GM18861 (cell line): Measurements from ENCODE around the gene KIF18A.
A peak's percentile ranks its signal among the peaks of the same experiment; 100 is the strongest.
"Not testable (repeated sequence)": the region's sequence is repeated elsewhere in the genome, so short reads cannot be mapped to it uniquely, and the experiment has no call there.

Experiments
- ATAC-seq: cut with Tn5 transposase; IDR thresholded peaks from one replicate; pipeline ENCODE4 v1.9.1; 2021; ENCODE audit not compliant: unreplicated experiment

The KIF18A gene

DNA sequence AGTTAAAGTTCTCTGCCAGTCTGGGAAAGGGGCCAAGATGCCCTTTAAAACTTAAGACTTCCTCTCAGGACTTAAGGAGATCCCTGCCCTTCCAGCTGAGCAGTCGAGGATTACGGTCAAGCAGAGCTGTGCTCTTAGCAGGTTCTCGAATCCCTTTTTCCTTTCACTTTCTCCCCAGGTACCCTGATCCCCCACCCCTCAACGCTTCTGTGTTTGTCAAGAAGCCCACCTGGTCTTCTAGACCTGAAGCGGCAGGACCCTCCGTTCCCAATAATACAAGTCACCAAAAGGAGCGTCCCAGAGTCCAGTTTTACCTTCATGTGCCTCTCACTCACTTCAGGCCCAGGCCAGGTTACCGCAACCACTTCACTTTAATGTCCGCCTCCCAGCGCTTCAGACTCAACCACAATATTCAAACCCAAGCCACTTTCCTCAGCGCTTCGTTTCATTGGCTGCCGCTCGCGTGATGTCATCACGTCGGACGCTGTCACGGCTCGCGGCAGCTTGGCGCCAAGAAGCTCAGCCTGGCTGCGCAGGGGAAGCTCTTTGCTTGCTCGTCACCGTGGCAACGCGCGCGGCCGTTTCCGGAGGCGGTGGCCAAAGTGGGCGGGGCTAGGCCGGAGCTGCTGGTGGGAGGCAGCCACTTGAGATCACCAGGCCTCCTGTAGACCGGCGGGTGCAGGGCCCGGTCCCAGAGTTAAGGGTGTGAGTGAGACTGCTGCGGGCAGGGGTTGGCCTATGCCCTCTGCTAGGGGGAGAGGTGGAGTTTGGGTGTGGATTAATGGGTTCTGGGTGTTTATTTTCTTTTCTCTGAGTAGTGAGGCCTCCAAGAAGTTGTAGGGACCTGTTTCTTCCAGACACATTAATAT, at the start of gene KIF18A, which contains the start of gene METTL15:
TSS of gene KIF18A (minus strand) at position 407 of the 869 bp plus-strand sequence. CDS start 10,209 bp downstream, outside the sequence.
TSS of gene METTL15 (plus strand) at position 639 of the 869 bp plus-strand sequence. CDS start 4,947 bp downstream, outside the sequence.
- ATAC-seq = peak; percentile 93

DNA sequence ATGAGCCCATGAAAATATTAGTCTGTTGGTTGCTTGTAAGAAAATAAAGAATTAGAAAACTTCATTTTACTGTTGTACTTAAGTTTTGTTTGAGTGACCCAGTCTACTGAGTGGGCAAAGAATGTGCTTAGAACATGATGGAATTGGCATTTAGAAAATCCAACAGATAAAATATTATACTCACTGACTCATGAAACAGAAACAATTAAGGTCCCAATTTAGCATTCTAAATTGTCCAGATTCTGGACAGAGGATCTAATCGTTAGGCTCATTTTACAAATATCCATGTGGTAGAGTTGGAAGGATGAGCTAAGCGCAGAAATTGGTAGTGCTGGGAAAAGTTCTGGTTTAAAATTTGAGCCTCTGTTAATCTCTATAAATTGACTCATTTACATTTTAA, 45.6 kb upstream of the KIF18A start:
- ATAC-seq = no peak

GRCh38 chr11:28152743-28153142, 44.8 kb upstream of the KIF18A start:
- ATAC-seq = no peak

DNA sequence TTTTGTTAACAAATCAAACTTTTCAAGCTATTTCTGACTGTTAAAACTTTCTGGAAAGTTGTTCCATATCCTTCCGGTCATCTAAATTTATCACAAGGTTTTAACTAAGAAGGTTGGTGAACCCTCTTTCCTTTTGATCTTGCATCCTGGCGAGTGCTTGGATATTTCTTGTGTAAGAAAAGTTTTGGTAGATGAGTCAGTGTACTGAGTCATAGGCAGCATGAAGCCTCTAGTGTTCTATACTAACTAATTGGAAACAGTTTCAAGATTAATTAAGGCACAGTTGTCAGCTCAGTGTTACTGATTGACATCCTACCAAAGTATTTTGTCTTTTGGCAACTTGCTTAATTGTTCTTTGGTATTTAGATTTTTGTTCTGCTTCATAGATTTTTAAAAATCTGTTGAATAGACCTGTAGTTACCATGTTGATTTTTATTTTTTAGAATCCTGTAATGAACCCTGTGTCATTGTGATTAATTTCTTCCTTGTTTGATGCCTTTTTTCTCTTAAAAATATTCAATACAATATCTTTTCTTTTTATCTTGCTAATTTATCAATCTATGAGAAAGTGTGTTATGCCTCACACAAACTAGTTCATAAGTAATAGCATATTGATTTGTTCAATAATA, 38.3 kb upstream of the KIF18A start:
- no peak for ATAC-seq

DNA sequence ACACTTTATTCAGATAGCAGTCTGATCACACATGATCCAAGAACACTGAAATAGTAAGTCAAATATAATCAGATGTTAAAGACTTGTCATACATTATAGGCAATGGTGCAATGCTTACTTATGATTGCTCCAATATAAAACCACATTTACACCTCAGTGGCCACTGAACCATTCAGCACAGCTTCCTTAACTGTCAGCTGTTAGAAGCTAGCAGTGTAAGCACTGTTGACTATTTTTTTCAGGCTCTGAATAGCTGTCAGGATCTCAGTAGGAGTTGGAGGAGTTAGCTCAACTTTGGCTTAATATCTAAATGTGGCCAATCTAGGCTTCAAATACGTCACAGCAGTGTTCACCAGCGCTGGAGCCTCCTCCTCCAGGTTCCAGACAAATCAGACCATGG, 36.9 kb upstream of the KIF18A start:
- no peak for ATAC-seq

DNA sequence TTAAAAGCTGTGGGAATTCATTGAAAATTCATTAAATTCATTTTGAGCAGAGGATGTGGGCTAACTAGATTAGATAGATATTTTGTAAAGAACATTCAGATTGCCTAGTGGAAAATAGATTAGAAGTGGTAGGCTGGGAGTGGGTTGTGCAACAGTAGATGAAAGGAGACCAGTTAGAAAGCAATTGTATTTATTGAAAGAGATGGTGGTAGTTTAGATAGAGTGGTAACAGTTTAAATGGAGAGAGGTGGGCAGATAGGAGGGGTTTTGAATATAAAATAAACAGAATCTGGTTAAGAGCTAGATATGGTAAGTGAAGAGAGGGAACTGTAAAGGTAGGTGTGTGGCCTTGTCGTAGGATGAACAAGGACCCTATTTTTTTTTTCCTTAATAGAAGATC, 34.8 kb upstream of the KIF18A start:
- ATAC-seq = no peak

DNA sequence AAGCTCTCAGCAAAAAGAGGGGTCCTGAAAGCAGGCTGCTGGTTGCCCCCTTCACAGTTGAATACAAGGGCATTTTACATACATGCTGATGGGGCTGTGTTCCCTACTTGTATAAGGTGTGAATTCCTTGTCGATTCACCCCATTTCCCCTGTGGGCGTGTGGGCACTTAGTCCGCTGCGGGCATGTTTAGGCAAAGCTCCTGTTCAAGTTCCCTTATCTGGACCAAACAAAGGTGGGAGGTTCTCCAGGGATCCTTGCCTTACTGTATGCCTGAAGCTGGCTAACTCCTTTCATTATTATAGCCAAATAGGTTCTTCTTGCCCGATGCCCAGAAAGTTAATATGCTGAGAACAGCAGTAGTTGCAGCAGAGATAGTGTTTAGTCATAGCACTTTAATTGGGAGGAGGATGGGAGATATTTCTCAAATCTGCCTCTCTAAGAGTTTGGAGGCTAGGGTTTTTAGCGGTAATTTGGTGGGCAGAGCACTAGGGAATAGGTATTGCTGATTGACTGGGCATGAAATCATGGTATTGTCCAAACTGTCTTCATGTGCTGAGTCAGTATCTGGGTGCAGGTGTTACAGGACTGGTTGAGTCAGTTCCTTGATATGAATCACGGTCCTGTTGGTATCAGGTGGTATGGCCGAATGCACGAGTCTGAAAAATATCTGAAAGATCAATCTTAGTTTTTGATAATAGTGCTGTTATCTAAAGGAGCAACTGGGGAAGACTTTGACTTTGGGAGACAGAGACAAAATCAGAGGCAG, 32.9 kb upstream of the KIF18A start:
- ATAC-seq = no peak

DNA sequence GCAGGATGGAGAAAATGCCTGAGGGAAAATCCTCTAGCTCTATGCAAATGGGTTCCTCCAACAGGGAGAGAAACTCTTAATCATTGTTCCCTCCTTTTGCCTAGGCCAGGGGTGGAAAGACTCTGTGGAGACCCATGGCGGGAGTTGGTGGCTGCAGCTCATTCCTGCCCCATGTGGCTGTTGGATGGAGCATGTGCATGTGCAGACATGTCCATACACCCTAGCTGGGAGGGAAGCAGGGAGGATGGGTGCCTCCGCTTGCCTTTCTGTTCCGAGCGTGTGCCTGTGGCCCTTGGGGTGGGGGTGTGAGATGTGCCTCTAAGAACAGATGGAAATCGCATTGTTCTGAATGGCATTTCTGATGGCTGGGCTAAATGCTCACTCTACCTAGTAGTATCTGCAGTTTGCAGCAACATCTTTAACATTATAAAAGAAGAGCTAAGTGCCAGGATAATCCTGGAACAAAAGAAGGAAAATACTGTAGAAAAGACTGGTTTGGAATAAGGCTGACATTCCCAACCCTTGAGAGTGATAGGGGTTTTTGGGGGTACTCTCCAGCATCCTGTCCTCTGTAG, 32.0 kb upstream of the KIF18A start:
- no peak for ATAC-seq

DNA sequence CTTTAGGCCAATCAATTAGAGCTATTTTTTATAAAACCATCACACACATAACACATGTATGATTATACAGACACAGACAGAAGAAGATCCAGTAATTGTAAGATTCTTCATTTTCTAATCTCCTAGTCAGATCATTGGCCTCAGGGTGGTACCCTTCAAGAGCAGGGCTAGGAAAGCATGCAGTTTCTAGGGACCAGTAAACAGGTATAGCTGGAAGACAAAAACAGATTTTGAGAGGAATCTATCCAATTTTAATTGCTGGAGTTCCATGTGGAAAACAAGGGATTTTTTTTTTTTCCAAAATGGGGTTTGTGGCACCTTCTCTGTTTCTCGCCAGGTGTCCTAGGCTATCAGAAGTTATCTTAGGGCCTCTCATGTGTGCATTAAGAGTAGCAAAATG, 29.9 kb upstream of the KIF18A start:
- ATAC-seq = no peak

DNA sequence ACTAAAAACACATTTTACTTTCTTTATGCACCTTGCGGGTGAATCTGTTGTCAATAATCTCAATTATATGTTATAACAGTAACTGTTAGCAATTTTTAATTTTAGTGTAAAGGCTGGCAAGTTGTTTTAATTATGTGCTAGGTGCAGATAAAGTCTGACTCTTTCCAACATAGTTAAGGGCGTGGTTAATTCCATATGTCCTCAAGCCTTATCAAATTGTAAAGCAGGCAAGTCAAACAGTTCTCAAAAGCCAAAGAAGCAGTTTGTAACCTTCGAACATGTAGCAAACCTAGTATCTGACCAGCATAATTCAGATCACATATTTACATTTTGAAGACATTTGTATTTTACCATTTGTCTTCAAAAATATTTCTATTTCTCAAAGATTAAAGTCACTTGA, 29.4 kb upstream of the KIF18A start:
- no peak for ATAC-seq

GRCh38 chr11:28136157-28136556, 28.2 kb upstream of the KIF18A start:
- not testable (repeated sequence) for ATAC-seq

DNA sequence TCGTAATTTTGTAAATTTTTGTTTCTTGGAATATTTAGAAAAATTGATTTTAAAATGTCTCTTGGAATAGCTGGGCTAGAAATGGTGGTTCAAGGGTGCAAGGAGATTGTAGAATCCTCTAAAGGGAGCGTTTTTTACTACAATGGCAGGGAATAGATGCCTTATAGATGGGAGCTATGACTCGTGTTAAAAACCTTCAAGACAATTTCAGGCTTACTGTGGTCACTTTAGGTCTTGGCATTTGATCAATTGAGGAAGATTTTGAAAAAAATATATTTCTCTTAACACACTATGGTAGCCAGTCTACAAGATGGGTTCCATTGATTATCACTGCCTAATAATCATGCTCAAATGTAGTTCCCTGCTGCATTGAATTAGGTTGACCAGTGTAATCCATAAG, 25.2 kb upstream of the KIF18A start:
- no peak for ATAC-seq

DNA sequence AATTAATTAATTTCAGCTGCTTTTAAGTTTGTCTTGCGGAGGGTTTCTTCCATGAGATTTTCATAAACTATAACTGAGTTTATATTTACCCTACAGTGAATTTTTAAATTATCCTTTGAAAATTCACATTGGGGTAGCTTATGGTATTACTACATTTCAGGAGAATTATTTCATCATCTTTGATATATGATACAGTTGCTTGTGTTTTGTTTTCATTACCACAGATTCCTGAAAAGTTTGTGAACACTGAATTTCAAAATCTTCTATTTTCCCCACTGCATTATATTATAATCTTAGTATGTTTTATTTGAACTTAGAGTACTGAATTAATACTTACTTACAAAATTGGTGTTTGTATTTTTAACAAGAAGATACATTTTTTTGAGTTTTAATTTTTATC, 24.6 kb upstream of the KIF18A start:
- no peak for ATAC-seq

GRCh38 chr11:28123151-28123581, 15.2 kb upstream of the KIF18A start:
- no peak for ATAC-seq

- no peak for ATAC-seq
Observed at GRCh38 chr11:28117712-28118111, 9.8 kb upstream of the KIF18A start.

DNA sequence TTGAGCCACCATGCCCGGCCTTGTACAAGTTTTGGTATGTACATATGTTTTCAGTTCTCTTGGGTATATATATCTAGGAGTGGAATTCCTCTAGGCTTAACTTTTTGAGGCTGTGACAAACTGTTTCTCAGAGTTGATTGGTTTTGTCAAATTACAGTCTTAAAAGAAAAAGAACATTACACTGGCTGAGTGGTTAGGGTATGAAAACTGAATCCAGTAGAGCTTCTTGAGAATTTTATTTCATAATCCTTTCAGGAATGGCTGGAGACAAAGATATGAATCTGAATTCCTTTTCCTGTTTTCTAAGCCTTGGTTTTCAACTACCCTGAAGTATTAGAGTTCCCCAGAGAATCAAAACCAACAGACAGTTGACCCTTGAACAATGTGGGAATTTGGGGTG, 6.8 kb upstream of the KIF18A start:
- ATAC-seq = no peak

DNA sequence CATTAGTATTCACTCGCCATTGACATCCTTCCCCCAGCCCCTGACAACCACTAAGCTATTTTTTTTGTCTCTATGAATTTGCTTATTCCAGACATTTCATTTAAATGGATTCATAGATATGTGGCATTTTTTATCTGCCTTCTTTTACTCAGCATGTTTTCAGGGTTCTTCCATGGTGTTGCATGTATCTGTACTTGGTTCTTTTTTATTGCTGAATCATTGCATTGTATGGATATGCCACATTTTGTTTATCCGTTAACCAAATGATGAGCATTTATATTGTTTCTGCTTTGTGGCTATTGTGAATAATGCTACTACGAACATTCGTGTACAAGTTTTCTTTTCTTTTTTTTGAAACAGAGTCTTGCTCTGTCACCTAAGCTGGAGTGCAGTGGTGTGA, 6.2 kb upstream of the KIF18A start:
- no peak for ATAC-seq

DNA sequence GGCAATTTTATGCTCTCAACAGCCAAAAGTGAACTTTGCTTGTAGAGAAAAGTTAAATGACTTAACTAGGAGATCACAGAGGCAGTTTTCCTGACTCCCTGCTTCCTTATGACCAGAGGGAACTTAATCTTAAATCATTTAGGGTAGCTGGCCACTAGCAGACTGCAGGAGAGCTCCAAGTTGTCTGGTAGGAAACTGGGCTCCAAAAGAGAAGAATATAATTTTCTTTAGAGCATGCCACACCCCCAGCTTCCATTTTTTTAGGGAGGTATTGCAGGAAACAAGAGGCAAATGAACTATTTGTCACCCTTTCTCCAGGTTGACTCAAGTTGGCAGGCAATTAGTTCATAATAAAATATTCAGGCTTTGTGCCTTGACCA, 2.9 kb upstream of the KIF18A start:
- ATAC-seq = no peak

DNA sequence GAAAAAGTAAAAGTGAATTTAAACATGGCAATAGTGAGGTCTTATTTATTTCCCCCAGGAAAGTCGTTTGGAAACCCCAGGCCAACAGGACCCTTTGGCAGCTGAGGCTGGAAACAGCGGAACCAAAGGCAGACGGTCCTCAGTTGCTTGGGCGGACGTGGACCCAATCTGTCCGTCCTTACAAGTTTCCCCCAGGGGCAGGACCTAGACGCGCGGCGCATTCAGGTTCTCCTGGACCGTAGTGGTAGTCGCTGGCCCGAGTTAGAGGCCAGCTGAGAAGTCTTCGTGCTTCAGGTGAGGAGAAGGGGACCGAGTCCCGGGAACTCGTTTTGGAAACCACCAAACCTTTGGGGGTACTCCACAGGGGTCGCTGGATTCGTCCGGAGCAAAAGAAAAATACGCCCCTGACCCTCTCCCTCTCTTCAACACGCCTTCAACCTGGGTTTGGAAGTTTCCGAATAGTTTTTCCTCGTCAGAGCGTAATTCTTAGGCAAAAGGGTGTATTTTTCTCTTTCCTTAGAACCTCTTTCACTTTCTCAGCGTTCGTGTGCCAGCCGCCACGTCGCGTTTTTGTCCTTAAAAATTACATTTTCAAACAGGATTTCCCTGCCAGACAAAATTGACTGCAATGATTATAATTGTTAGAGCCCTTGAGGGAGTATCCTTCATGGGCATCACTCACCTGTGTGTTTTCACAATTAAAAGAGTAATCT, 2.3 kb upstream of the KIF18A start:
- ATAC-seq = peak; percentile 29

- no peak for ATAC-seq
Observed at GRCh38 chr11:28108958-28109357, 1.0 kb upstream of the KIF18A start.
